ENCODE measurements around the gene DYRK1A.

DYRK1A gene

DNA sequence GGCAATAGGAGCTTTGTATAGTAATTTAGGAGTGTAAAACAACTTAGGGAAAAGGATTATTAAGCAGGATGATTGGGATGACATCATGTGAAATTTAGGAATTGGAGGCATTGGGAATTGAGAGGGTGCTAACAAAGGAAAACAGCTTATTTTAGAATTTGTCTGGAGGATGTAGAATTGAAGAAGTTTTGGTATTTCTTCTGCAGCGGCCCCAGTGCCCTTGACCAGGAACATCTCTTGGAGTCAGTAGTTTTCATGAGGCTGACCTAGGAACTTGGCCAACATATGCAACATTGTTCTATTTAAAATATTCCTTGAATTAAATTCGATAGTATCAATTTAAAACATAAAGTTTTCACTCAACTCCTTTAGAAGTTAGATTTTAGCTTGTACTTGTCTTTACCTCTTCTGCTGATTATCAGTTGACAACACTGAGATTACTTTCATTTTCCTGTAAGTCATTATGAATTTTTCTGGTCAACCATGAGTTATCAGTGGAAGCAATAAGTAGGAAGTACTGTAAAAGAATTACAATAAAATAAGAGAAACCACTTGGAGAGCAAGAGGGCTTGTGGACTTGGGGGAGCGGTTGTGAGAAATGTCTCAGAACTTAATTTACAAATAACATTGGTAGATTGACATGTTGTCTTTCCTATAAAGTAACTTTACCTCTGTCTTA lies 52.8 kb downstream of the DYRK1A start:
- DNase-seq (ENCODE audit: low spot score in 2 of 2), result no peak
- no peaks in the 10 kb centered on the region for H3K9me3 Mint-ChIP-seq
- peak overlapping the region; percentile 5 for H3K4me3 Mint-ChIP-seq
- no peak for ATAC-seq (replicated peaks; ENCODE audit: extremely low read depth, poor library complexity, severe bottlenecking)
- H3K36me3 Mint-ChIP-seq (ENCODE audit: insufficient read depth), result peaks cover 25% of the 10 kb centered on the region
- no peaks in the 10 kb centered on the region for H3K27me3 Mint-ChIP-seq
- H3K4me1 Mint-ChIP-seq, result peaks cover 60% of the 10 kb centered on the region
- H3K27ac Mint-ChIP-seq (ENCODE audit: low read depth), result peak overlapping the region; percentile 58

DNA sequence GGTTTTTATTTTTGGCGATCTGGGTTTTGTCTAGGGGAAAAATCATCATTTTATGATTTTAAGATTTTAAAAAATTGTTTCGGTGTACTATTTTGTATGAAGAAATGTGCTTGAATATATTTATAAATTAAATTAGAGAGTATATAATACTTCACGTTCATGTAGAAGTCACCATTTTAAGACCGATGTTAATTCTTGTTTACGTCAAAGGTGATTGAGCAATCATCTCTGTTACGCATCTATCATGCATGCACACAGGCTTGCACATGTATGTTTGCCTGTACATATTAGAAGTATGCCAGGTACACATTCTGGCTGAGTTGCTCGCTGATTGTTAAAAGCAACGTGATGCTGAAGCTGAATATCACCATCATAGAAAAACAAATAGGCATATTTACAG lies 54.7 kb downstream of the DYRK1A start:
- DNase-seq (ENCODE audit: low spot score in 2 of 2) (no peak), ATAC-seq (replicated peaks; ENCODE audit: extremely low read depth, poor library complexity, severe bottlenecking) (no peak)
- Mint-ChIP-seq H3K9me3 (no peaks in the 10 kb centered on the region), H3K4me3 (no peak overlapping the region), H3K4me1 (peaks cover 52% of the 10 kb centered on the region), H3K27me3 (no peaks in the 10 kb centered on the region), H3K36me3 (ENCODE audit: insufficient read depth) (peaks cover 23% of the 10 kb centered on the region), H3K27ac (ENCODE audit: low read depth) (no peak overlapping the region)

DNA sequence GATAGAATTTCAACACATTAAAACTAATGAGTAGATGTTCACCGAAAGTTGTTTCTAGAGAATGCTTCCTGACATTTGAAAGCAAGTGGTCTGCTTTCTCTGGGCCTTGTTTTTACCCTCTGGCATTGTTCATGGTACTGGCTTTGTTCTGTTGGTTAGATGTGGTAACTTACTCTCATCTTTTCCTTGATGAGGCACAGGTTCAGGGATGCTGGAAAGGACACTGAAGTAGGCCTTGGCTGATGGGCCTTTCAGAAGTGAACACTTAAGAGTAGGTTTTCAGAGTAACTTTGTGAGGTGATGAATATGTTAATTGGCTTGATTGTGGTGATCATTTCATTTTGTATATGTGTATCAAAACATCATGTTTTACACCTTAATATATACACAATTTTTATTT lies 55.8 kb downstream of the DYRK1A start:
- ATAC-seq (replicated peaks; ENCODE audit: extremely low read depth, poor library complexity, severe bottlenecking) (no peak), DNase-seq (ENCODE audit: low spot score in 2 of 2) (no peak)
- H3K36me3 Mint-ChIP-seq (ENCODE audit: insufficient read depth), result peaks cover 26% of the 10 kb centered on the region
- H3K4me3 Mint-ChIP-seq, result no peak overlapping the region
- peaks cover 55% of the 10 kb centered on the region for H3K4me1 Mint-ChIP-seq
- no peak overlapping the region for H3K27ac Mint-ChIP-seq (ENCODE audit: low read depth)
- no peaks in the 10 kb centered on the region for H3K9me3 Mint-ChIP-seq
- no peaks in the 10 kb centered on the region for H3K27me3 Mint-ChIP-seq

DNA sequence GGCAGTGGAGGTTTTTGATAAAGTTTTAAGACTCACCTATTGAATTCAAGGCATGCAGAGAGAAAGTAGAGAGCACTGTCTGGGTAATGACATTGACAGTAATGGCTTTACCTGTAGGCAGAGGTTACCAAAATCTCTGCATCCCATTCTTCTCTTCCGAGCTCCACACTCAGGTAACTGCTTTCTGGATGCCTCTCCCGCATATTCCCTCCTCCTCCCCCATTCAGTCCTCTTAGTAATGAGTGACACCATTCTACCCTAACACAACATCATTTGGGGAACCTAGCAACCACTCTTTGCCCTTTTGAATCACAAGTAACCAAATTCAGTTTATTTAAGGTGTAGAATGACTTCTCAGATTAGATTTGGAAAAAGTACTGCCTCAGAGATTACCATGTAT lies 56.5 kb downstream of the DYRK1A start:
- Mint-ChIP-seq H3K4me1 (peaks cover 58% of the 10 kb centered on the region), H3K9me3 (no peaks in the 10 kb centered on the region), H3K36me3 (ENCODE audit: insufficient read depth) (peaks cover 26% of the 10 kb centered on the region), H3K27me3 (no peaks in the 10 kb centered on the region), H3K27ac (ENCODE audit: low read depth) (no peak overlapping the region), H3K4me3 (no peak overlapping the region)
- ATAC-seq (replicated peaks; ENCODE audit: extremely low read depth, poor library complexity, severe bottlenecking), result no peak
- no peak for DNase-seq (ENCODE audit: low spot score in 2 of 2)

DNA sequence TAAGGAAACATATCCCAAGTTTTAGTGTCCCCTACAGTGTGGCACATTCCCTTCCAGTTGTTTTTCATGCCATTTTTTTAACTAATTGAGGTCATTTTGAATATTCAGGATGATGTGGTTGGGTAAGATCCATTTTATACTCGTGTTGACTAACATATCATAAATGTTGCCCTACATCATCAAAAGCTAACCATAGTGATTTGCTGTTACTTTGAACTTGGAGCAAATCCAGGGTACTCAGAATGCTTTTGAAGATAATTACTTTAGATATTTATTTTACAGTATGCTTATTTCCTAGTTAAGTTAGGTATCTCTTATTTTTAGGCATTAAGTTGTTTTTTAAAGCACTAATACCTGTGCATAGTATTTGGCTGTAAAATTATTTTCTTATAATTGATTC lies 57.8 kb downstream of the DYRK1A start:
- H3K9me3 Mint-ChIP-seq, result no peaks in the 10 kb centered on the region
- H3K4me3 Mint-ChIP-seq, result no peak overlapping the region
- H3K27me3 Mint-ChIP-seq, result no peaks in the 10 kb centered on the region
- ATAC-seq (replicated peaks; ENCODE audit: extremely low read depth, poor library complexity, severe bottlenecking) (no peak), DNase-seq (ENCODE audit: low spot score in 2 of 2) (no peak)
- peaks cover 58% of the 10 kb centered on the region for H3K4me1 Mint-ChIP-seq
- no peak overlapping the region for H3K27ac Mint-ChIP-seq (ENCODE audit: low read depth)
- peaks cover 25% of the 10 kb centered on the region for H3K36me3 Mint-ChIP-seq (ENCODE audit: insufficient read depth)

DNA sequence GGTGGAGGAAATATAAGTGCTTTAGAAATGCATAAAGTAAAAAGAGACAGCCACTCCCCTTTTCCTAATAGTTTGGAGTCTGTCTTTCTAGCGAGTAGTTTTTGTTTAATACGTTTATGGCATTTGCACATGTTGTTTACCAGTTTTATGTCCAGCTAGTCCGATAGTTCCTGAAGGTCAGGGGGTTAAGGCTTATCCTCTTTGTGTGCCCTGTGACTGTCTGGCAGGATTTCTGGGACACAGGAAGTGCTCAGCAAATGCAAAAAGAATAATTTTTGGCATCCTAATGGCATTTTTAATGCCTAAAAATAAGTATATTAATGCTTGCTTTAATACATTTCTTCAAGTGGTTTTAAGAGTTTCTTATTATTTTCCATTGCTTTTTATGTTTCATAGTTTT lies 58.4 kb downstream of the DYRK1A start:
- no peaks in the 10 kb centered on the region for H3K27me3 Mint-ChIP-seq
- H3K4me1 Mint-ChIP-seq, result peaks cover 58% of the 10 kb centered on the region
- H3K36me3 Mint-ChIP-seq (ENCODE audit: insufficient read depth), result peaks cover 24% of the 10 kb centered on the region
- no peak overlapping the region for H3K27ac Mint-ChIP-seq (ENCODE audit: low read depth)
- no peak overlapping the region for H3K4me3 Mint-ChIP-seq
- no peaks in the 10 kb centered on the region for H3K9me3 Mint-ChIP-seq
- DNase-seq (ENCODE audit: low spot score in 2 of 2) (no peak), ATAC-seq (replicated peaks; ENCODE audit: extremely low read depth, poor library complexity, severe bottlenecking) (no peak)

DNA sequence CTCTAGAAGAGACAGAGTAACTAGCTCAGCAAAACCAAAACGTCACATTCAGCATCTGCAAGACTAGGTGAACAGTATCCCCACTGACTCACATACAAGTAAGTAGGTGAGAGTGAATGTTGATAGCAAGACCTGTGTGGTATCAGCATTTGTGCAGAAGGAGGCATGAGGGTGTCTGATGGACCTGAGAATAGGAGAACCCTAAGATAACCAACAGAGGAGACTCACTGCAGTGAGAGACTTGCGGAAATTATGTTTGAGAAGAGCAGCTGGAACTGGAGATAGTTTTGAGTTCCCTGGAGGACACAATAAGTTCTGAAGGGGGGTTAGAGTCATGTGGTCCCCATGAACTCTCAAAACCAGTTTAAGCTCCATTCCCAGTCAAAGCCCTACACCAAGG lies 59.1 kb downstream of the DYRK1A start:
- DNase-seq (ENCODE audit: low spot score in 2 of 2) (no peak), ATAC-seq (replicated peaks; ENCODE audit: extremely low read depth, poor library complexity, severe bottlenecking) (no peak)
- Mint-ChIP-seq H3K27me3 (no peaks in the 10 kb centered on the region), H3K4me1 (peaks cover 58% of the 10 kb centered on the region), H3K9me3 (no peaks in the 10 kb centered on the region), H3K36me3 (ENCODE audit: insufficient read depth) (peaks cover 22% of the 10 kb centered on the region), H3K4me3 (peak overlapping the region; percentile 16), H3K27ac (ENCODE audit: low read depth) (no peak overlapping the region)

DNA sequence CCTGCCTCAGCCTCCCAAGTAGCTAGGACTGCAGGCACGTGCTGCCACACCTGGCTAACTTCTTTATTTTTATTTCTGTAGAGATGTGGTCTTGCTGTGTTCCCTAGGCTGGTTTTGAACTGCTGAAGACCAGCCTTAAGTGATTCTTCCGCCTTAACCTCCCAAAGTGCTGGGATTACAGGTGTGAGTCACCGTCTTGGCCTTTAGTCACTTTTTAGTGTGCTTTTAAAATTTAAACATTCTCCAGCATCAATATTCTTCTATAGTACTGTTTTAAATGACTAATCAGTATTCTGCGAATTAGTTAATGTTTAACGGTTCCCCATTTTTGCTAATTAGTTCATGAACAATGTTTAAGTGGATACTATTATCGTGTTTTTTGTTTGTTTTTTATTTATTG lies 60.6 kb downstream of the DYRK1A start:
- Mint-ChIP-seq H3K36me3 (ENCODE audit: insufficient read depth) (peaks cover 15% of the 10 kb centered on the region), H3K4me3 (no peak overlapping the region), H3K27me3 (no peaks in the 10 kb centered on the region), H3K4me1 (peaks cover 72% of the 10 kb centered on the region), H3K27ac (ENCODE audit: low read depth) (peak overlapping the region; percentile 30), H3K9me3 (no peaks in the 10 kb centered on the region)
- ATAC-seq (replicated peaks; ENCODE audit: extremely low read depth, poor library complexity, severe bottlenecking), result no peak
- DNase-seq (ENCODE audit: low spot score in 2 of 2), result no peak

DNA sequence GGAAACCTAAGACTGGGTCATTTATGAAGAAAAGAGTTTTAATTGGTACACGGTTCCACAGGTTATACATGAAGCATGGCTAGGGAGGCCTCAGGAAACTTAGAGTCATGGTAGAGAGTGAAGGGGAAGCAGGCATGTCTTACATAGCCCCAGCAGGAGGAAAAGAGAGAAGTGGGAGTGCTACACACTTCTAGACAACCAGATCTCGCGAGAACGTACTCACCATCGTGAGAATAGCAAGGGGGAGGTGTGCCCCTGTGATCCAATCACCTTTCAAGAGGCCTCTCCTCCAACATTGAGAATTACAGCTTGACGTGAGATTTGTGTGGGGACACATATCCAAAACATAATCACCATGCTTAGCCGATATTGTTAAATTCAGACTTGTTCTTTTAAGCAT lies 62.8 kb downstream of the DYRK1A start:
- no peak overlapping the region for H3K4me3 Mint-ChIP-seq
- H3K9me3 Mint-ChIP-seq, result no peaks in the 10 kb centered on the region
- DNase-seq (ENCODE audit: low spot score in 2 of 2) (no peak), ATAC-seq (replicated peaks; ENCODE audit: extremely low read depth, poor library complexity, severe bottlenecking) (no peak)
- peaks cover 12% of the 10 kb centered on the region for H3K36me3 Mint-ChIP-seq (ENCODE audit: insufficient read depth)
- H3K27me3 Mint-ChIP-seq, result no peaks in the 10 kb centered on the region
- H3K4me1 Mint-ChIP-seq, result peaks cover 68% of the 10 kb centered on the region
- peak overlapping the region; percentile 30 for H3K27ac Mint-ChIP-seq (ENCODE audit: low read depth)

DNA sequence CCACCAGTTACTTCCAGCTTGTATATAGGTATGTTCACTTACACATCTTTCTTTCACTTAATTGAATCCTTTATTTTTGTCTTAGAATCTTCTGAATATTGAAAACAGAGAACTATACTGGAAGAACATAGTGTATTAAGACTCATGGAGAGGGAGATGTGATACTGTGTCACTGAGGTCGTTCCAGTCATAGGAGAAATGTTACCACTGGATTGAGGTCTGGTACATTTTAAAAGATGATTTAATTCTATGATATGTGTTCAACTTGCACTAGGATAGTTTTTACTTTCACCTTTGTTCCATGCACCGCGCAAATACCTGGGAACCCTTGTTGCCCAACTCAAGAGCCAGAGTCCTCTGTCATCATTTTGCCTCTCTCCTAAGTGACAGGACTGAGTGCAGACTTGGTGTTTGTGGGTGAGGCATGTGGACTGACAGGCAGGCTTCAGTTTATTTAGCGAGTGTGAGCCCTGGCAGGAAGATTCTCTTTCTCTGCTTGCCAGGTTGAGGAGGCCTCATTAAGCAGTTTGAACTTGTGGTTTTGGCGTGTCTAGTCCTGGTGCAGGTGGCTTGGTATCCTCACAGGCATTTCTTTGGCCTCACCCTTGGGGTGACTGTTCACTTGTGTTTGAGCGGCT lies 63.7 kb downstream of the DYRK1A start:
- peak overlapping the region; percentile 44 for H3K27ac Mint-ChIP-seq (ENCODE audit: low read depth)
- H3K27me3 Mint-ChIP-seq, result no peaks in the 10 kb centered on the region
- H3K9me3 Mint-ChIP-seq, result no peaks in the 10 kb centered on the region
- no peak for ATAC-seq (replicated peaks; ENCODE audit: extremely low read depth, poor library complexity, severe bottlenecking)
- DNase-seq (ENCODE audit: low spot score in 2 of 2), result no peak
- peaks cover 68% of the 10 kb centered on the region for H3K4me1 Mint-ChIP-seq
- peaks cover 10% of the 10 kb centered on the region for H3K36me3 Mint-ChIP-seq (ENCODE audit: insufficient read depth)
- H3K4me3 Mint-ChIP-seq, result peak overlapping the region; percentile 12

DNA sequence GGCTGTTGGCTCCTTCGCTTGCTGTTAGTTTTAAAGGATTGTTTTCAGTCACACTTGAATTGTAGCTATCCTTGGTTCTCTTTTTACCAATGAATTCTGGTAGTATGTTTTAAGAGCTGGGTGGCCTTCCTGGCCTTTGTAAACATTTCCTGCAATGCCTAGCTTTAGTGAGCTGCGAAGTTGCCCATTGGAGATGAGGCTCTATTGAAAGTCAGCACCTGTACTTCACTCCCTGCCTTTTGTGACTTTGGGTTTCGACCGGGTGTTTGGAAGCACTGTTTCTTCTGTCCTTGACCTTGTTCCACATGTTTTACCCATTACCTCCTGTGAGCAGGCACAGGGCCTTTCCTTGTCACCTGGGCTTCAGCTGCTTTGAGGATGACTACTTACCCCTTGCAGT lies 64.7 kb downstream of the DYRK1A start:
- Mint-ChIP-seq H3K4me3 (no peak overlapping the region), H3K27ac (ENCODE audit: low read depth) (peak overlapping the region; percentile 29), H3K27me3 (no peaks in the 10 kb centered on the region), H3K9me3 (no peaks in the 10 kb centered on the region), H3K4me1 (peaks cover 59% of the 10 kb centered on the region), H3K36me3 (ENCODE audit: insufficient read depth) (peaks cover 8% of the 10 kb centered on the region)
- no peak for DNase-seq (ENCODE audit: low spot score in 2 of 2)
- no peak for ATAC-seq (replicated peaks; ENCODE audit: extremely low read depth, poor library complexity, severe bottlenecking)

DNA sequence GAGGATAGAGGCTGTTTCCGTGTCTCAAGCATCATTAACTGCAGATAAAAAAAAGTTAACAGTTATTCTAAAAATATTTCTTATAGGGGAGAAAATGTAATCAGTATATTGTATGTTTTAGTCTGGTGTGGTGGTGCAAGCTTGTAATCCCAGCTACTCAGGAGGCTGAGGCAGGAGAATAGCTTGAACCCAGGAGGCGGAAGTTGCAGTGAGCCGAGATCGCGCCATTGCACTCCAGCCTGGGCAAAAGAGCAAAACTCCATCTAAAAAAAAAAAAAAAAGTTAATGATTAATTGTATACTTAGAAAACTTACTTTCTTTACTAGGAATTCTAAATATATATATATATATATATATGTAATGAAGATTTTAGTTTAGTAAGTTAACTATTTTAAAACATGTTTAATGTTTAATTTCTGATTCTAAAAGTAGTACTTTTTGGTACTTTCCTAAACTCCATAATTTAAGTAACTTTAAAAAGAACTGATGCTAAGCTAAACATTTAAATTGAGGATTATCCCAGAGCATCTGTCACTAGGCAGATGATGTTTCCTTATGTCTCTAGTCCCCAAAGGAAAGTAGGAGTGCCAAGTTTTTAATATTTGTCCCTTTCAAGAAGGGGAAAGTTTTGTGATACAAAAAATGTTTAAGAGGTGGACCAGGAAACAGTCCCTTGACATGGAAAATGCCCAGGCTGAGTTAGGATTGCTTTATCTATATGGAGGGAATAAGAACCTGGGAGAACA lies 66.3 kb downstream of the DYRK1A start:
- no peak for DNase-seq (ENCODE audit: low spot score in 2 of 2)
- H3K4me3 Mint-ChIP-seq, result no peak overlapping the region
- H3K27ac Mint-ChIP-seq (ENCODE audit: low read depth), result peak overlapping the region; percentile 70
- H3K27me3 Mint-ChIP-seq, result no peaks in the 10 kb centered on the region
- H3K4me1 Mint-ChIP-seq, result peaks cover 55% of the 10 kb centered on the region
- peaks cover 5% of the 10 kb centered on the region for H3K36me3 Mint-ChIP-seq (ENCODE audit: insufficient read depth)
- no peak for ATAC-seq (replicated peaks; ENCODE audit: extremely low read depth, poor library complexity, severe bottlenecking)
- no peaks in the 10 kb centered on the region for H3K9me3 Mint-ChIP-seq

DNA sequence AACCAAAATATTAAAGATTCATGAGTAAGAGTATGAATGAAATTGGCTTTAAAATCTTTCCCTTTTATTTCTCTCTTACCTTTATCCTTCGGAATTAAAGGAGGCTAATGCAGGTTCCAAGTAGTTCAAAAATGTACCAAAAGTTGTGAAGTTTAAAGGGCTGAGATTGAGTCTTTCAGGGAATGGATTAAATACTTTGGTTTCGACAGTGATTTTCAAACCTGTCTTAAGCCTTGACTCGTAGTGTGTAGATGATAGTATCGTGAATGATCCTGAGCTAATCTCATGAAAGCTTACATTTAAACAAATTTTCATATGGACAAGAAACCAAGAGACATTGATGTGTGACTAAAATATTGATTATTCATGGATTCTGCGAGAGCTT lies 66.9 kb downstream of the DYRK1A start:
- peaks cover 50% of the 10 kb centered on the region for H3K4me1 Mint-ChIP-seq
- H3K27me3 Mint-ChIP-seq, result no peaks in the 10 kb centered on the region
- no peak overlapping the region for H3K4me3 Mint-ChIP-seq
- no peaks in the 10 kb centered on the region for H3K9me3 Mint-ChIP-seq
- no peak for DNase-seq (ENCODE audit: low spot score in 2 of 2)
- H3K27ac Mint-ChIP-seq (ENCODE audit: low read depth), result peak overlapping the region; percentile 70
- peaks cover 5% of the 10 kb centered on the region for H3K36me3 Mint-ChIP-seq (ENCODE audit: insufficient read depth)
- no peak for ATAC-seq (replicated peaks; ENCODE audit: extremely low read depth, poor library complexity, severe bottlenecking)
